Stromal cell of bone marrow (primary cell): ENCODE measurements around the gene GP5.

Source experiments
- DNase-seq: peaks from one replicate; pipeline ENCODE4 v3.0.0-alpha.2; 2012; ENCODE audit warnings: low read depth

Gene GP5

DNA sequence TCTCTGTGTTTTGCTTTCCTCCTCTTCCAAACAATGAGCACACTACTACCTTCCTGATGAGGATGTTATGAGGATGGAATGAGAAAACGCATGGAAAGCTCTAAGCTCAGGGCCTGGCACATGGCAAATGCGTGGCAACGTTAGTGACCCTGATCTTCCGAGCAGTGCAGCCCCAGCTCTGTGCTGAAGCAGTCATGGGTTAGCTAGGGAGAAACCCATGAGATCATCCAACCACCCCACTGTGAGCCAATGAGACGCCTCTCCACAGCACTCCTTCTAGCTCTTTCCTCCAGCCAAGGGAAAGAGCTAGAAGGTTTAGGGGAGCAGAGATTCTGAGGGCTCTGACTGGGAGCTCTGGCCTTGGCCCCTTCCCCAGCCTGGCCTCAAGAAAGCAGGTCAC, 52.4 kb downstream of the GP5 start:
- peak; percentile 45 for DNase-seq

DNA sequence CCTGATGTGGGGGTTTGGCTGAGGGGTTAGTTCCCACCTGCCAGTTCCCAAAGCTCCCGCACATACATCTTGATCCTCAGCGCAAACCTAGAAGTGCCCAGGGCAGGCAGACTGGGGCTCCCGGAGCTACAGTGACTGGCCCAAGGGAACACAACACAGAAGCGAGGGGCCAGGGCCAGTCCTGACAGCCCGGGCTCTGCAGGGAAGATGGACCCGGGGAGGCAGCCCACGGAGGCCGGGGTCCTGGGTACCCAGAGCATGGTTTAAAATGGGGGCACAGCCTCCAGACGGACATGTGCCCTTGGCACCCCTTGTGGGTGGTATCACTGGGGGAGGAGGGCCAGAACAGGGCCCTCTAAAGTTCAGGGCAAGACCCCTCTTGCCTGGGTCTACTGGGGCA, 53.0 kb downstream of the GP5 start:
- DNase-seq, result no peak
